GM21423 (cell line): ENCODE results near the gene KIF6.
"Not testable (repeated sequence)": the region's sequence is repeated elsewhere in the genome, so short reads cannot be mapped to it uniquely, and the experiment has no call there.

ENCODE experiments used
- ATAC-seq: cut with Tn5 transposase; IDR thresholded peaks from one replicate; pipeline ENCODE4 v1.9.1; 2021; ENCODE audit warnings: mild to moderate bottlenecking, moderate library complexity; ENCODE audit not compliant: unreplicated experiment

The KIF6 gene

GRCh38 chr6:39300739-39301138 is 424.5 kb downstream of the KIF6 start:
- ATAC-seq = no peak

- ATAC-seq = no peak
Observed at GRCh38 chr6:39298061-39298460, 427.1 kb downstream of the KIF6 start.

GRCh38 chr6:39296745-39297640 is 428.2 kb downstream of the KIF6 start:
- no peak for ATAC-seq

- no peak for ATAC-seq
Observed at GRCh38 chr6:39295611-39296011, 429.6 kb downstream of the KIF6 start.

GRCh38 chr6:39294899-39295298 is 430.3 kb downstream of the KIF6 start:
- ATAC-seq = no peak

- no peak for ATAC-seq
Observed at GRCh38 chr6:39294133-39294532, 431.1 kb downstream of the KIF6 start.

GRCh38 chr6:39292637-39293036 is 432.6 kb downstream of the KIF6 start:
- ATAC-seq = no peak

GRCh38 chr6:39289490-39289889 is 435.7 kb downstream of the KIF6 start:
- no peak for ATAC-seq

- ATAC-seq = no peak
Observed at GRCh38 chr6:39287601-39288000, 437.6 kb downstream of the KIF6 start.

GRCh38 chr6:39286596-39286995 is 438.6 kb downstream of the KIF6 start:
- not testable (repeated sequence) for ATAC-seq

- no peak for ATAC-seq
Observed at GRCh38 chr6:39282774-39283173, 442.4 kb downstream of the KIF6 start.

GRCh38 chr6:39281312-39281980 is 443.8 kb downstream of the KIF6 start:
- no peak for ATAC-seq

- ATAC-seq = no peak
Observed at GRCh38 chr6:39280247-39280731, 444.9 kb downstream of the KIF6 start.
